ENCODE data around the gene ICOS. TPM values are rescaled to one million over a fixed set of nuclear protein-coding genes. Genes with fewer than 3 reads are reported as not detected.

Gene ICOS
- total and polyA plus RNA-seq, 9 of the 15 experiments (the other 6 are each of a cell fraction or from before 2014, with no cell fraction given) = not detected

DNA sequence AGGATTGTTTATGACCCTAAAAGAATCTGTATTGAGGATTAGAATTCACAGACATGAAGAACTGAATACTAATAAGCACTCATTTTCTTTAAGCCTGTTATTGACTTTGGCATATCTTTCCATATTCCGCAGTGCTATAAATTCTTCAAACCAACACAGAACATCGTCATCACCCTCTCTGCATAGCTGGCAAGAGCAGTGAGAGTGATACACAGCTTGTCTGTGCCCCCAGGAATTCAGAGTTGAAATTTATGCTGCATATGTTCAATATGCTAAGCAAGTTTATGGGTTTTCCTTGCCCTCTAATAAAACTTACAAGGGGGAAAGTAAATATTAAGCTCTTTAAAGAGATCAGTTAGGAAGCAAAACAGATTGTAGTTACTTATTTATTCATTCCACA, 36.3 kb upstream of the ICOS start:
- Histone ChIP-seq H3K4me2 (ENCODE audit: insufficient read depth, low read length) (no peak overlapping the region), H3K9me1 (ENCODE audit: control insufficient read depth, insufficient read depth, low read length) (no peaks in the 10 kb centered on the region), H4K20me1 (replicated peaks; ENCODE audit: control insufficient read depth, insufficient read depth, low read length) (no peaks in the 10 kb centered on the region), H3K27ac (ENCODE audit: extremely low read depth, low read depth, low read length) (no peak overlapping the region), H3K27me3 (ENCODE audit: control insufficient read depth in 2 of 2, insufficient read depth in 2 of 2, low read length in 2 of 2) (no peaks in the 10 kb centered on the region), H3K9me3 (replicated peaks; ENCODE audit: control insufficient read depth, insufficient read depth, low read depth, low read length) (no peaks in the 10 kb centered on the region), H2AFZ (ENCODE audit: low read depth, low read length) (no peak overlapping the region), H3K4me1 (replicated peaks in 1 of 2; ENCODE audit: control insufficient read depth in 2 of 2, insufficient read depth in 2 of 2, low read length in 2 of 2) (no peaks in the 10 kb centered on the region), H3K36me3 (ENCODE audit: control insufficient read depth, insufficient read depth, low read length) (no peaks in the 10 kb centered on the region), H3K4me3 (no peak overlapping the region), H3K9ac (ENCODE audit: insufficient read depth in 1 of 2, low read depth in 2 of 2, low read length in 2 of 2) (no peak overlapping the region), H3K79me2 (ENCODE audit: control insufficient read depth, insufficient read depth, low read length) (no peaks in the 10 kb centered on the region)
- in situ Hi-C loops (cut with MboI) = no loop called here
- CTCF ChIA-PET (ENCODE audit: low intra/inter-chr PET ratio) = no interaction called here
- BruUV-seq (replicated peaks) = no TSS peak
- POLR2A ChIA-PET = no interaction called here
- WGBS (ENCODE audit: insufficient coverage, low coverage, missing lambda C conversion rate) = 0% methylated on average over 2 of the region's 2 CpGs
- no peak for DNase-seq (ENCODE audit: extremely low read depth in 1 of 4, low spot score in 3 of 4)
- intact Hi-C loops (cut with micrococcal nuclease) = no loop called here
- no peak for TF ChIP-seq ZNF57 (CRISPR knock-in tag; IDR thresholded peaks at IDR 0.05)
- no peak for ATAC-seq
- FAIRE-seq = no peak

DNA sequence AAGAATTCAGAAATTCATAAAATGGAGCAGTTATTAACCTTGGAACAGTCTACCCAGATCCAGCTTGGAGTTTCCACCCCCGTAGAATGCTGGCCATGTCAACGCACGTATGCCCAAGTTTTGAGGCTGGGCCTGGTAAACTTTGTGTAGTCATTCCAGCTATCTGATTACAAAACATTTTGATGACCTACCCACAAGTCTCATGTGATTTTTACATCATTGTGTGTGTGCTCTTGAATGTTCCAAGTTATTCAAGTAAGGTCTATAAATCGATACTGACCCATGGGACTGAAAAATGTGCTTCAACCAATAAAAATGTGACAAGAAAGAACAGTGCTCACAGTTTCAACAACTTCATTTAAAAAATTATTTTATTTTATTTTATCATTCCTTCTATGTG, 32.5 kb upstream of the ICOS start:
- Histone ChIP-seq H3K4me3 (no peak overlapping the region), H3K9ac (ENCODE audit: insufficient read depth in 1 of 2, low read depth in 2 of 2, low read length in 2 of 2) (no peak overlapping the region), H3K27me3 (ENCODE audit: control insufficient read depth in 2 of 2, insufficient read depth in 2 of 2, low read length in 2 of 2) (no peaks in the 10 kb centered on the region), H3K27ac (ENCODE audit: extremely low read depth, low read depth, low read length) (no peak overlapping the region), H4K20me1 (replicated peaks; ENCODE audit: control insufficient read depth, insufficient read depth, low read length) (no peaks in the 10 kb centered on the region), H3K4me1 (replicated peaks in 1 of 2; ENCODE audit: control insufficient read depth in 2 of 2, insufficient read depth in 2 of 2, low read length in 2 of 2) (no peaks in the 10 kb centered on the region), H3K36me3 (ENCODE audit: control insufficient read depth, insufficient read depth, low read length) (no peaks in the 10 kb centered on the region), H3K9me1 (ENCODE audit: control insufficient read depth, insufficient read depth, low read length) (no peaks in the 10 kb centered on the region), H3K79me2 (ENCODE audit: control insufficient read depth, insufficient read depth, low read length) (no peaks in the 10 kb centered on the region), H3K9me3 (replicated peaks; ENCODE audit: control insufficient read depth, insufficient read depth, low read depth, low read length) (no peaks in the 10 kb centered on the region), H2AFZ (ENCODE audit: low read depth, low read length) (no peak overlapping the region), H3K4me2 (ENCODE audit: insufficient read depth, low read length) (no peak overlapping the region)
- ATAC-seq (no peak), FAIRE-seq (no peak), DNase-seq (ENCODE audit: extremely low read depth in 1 of 4, low spot score in 3 of 4) (no peak)
- ChIA-PET POLR2A (no interaction called here), CTCF (ENCODE audit: low intra/inter-chr PET ratio) (no interaction called here)
- in situ Hi-C loops (cut with MboI) (no loop called here), intact Hi-C loops (cut with micrococcal nuclease) (no loop called here)
- BruUV-seq (replicated peaks) = no TSS peak
- 4% methylated on average over 4 of the region's 4 CpGs for WGBS (ENCODE audit: insufficient coverage, low coverage, missing lambda C conversion rate)
- TF ChIP-seq, protein P1, sequence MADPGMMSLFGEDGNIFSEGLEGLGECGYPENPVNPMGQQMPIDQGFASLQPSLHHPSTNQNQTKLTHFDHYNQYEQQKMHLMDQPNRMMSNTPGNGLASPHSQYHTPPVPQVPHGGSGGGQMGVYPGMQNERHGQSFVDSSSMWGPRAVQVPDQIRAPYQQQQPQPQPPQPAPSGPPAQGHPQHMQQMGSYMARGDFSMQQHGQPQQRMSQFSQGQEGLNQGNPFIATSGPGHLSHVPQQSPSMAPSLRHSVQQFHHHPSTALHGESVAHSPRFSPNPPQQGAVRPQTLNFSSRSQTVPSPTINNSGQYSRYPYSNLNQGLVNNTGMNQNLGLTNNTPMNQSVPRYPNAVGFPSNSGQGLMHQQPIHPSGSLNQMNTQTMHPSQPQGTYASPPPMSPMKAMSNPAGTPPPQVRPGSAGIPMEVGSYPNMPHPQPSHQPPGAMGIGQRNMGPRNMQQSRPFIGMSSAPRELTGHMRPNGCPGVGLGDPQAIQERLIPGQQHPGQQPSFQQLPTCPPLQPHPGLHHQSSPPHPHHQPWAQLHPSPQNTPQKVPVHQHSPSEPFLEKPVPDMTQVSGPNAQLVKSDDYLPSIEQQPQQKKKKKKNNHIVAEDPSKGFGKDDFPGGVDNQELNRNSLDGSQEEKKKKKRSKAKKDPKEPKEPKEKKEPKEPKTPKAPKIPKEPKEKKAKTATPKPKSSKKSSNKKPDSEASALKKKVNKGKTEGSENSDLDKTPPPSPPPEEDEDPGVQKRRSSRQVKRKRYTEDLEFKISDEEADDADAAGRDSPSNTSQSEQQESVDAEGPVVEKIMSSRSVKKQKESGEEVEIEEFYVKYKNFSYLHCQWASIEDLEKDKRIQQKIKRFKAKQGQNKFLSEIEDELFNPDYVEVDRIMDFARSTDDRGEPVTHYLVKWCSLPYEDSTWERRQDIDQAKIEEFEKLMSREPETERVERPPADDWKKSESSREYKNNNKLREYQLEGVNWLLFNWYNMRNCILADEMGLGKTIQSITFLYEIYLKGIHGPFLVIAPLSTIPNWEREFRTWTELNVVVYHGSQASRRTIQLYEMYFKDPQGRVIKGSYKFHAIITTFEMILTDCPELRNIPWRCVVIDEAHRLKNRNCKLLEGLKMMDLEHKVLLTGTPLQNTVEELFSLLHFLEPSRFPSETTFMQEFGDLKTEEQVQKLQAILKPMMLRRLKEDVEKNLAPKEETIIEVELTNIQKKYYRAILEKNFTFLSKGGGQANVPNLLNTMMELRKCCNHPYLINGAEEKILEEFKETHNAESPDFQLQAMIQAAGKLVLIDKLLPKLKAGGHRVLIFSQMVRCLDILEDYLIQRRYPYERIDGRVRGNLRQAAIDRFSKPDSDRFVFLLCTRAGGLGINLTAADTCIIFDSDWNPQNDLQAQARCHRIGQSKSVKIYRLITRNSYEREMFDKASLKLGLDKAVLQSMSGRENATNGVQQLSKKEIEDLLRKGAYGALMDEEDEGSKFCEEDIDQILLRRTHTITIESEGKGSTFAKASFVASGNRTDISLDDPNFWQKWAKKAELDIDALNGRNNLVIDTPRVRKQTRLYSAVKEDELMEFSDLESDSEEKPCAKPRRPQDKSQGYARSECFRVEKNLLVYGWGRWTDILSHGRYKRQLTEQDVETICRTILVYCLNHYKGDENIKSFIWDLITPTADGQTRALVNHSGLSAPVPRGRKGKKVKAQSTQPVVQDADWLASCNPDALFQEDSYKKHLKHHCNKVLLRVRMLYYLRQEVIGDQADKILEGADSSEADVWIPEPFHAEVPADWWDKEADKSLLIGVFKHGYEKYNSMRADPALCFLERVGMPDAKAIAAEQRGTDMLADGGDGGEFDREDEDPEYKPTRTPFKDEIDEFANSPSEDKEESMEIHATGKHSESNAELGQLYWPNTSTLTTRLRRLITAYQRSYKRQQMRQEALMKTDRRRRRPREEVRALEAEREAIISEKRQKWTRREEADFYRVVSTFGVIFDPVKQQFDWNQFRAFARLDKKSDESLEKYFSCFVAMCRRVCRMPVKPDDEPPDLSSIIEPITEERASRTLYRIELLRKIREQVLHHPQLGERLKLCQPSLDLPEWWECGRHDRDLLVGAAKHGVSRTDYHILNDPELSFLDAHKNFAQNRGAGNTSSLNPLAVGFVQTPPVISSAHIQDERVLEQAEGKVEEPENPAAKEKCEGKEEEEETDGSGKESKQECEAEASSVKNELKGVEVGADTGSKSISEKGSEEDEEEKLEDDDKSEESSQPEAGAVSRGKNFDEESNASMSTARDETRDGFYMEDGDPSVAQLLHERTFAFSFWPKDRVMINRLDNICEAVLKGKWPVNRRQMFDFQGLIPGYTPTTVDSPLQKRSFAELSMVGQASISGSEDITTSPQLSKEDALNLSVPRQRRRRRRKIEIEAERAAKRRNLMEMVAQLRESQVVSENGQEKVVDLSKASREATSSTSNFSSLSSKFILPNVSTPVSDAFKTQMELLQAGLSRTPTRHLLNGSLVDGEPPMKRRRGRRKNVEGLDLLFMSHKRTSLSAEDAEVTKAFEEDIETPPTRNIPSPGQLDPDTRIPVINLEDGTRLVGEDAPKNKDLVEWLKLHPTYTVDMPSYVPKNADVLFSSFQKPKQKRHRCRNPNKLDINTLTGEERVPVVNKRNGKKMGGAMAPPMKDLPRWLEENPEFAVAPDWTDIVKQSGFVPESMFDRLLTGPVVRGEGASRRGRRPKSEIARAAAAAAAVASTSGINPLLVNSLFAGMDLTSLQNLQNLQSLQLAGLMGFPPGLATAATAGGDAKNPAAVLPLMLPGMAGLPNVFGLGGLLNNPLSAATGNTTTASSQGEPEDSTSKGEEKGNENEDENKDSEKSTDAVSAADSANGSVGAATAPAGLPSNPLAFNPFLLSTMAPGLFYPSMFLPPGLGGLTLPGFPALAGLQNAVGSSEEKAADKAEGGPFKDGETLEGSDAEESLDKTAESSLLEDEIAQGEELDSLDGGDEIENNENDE (IDR thresholded peaks at IDR 0.05; ENCODE audit: low read depth, low read length) = no peak
- TF ChIP-seq SMAD3 (CRISPR knock-in tag; conservative IDR thresholded peaks at IDR 0.05) (no peak), U2AF1 (optimal IDR thresholded peaks at IDR 0.05; ENCODE audit: low read depth, low read length) (no peak), E2F3 (CRISPR knock-in tag; IDR thresholded peaks at IDR 0.05) (no peak), FOXK2 (conservative IDR thresholded peaks at IDR 0.05 in 1 of 2, IDR thresholded peaks at IDR 0.05 in 1 of 2; ENCODE audit: low read depth in 2 of 2) (no peak)

Data from K562 (cell line).